HG03342 (cell line): ENCODE measurements around the gene BDH2.

Experiments
- ATAC-seq: cut with Tn5 transposase; IDR thresholded peaks from one replicate; pipeline ENCODE4 v1.9.1; 2021; ENCODE audit warnings: mild to moderate bottlenecking, moderate library complexity; ENCODE audit not compliant: unreplicated experiment

The BDH2 gene

GRCh38 chr4:103029300-103029699, 70.3 kb downstream of the BDH2 start:
- no peak for ATAC-seq
